Testis (tissue), 2 donors: ENCODE data around the gene XRCC1.

Experiments
- CTCF ChIP-seq, 3 experiments: fragments of 450-650 bp in 2 of 3; fragments of 200-600 bp in 1 of 3; sonication (generic) in 1 of 3; IDR thresholded peaks; one replicate each; pipeline ENCODE4 v1.5.1; 2016 to 2019; ENCODE audit warnings: antibody characterized with exemption in 3 of 3, mild to moderate bottlenecking in 2 of 3, moderate library complexity in 1 of 3
- POLR2A ChIP-seq: fragments of 450-650 bp; IDR thresholded peaks from one replicate; pipeline ENCODE4 v1.6.1; 2017; ENCODE audit warnings: antibody characterized with exemption, mild to moderate bottlenecking, moderate library complexity

DNA sequence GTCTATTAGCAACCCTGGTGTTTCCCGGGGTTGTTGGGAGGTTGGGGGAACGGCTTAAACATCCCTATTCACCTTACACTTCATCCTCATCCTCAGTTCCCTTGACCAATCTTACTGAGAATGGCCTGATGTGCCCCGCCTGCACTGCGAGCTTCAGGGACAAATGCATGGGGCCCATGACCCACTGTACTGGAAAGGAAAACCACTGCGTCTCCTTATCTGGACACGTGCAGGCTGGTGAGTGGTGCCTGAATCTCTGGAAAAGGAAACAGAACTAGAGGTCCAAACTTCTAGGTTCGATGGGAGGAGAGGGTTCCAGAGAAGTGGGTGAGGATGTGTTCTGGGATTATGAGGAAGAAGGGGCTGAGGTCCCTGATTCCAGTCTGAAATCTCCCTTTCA is 6.1 kb upstream of the XRCC1 start:
- no peak for TF ChIP-seq CTCF (IDR thresholded peaks at IDR 0.05)
- no peak for TF ChIP-seq POLR2A
